ENCODE results near the gene CCDC86.

- no peak for TF ChIP-seq CTCF (IDR thresholded peaks at IDR 0.05)
- no peak for TF ChIP-seq EP300 (IDR thresholded peaks at IDR 0.05)
- TF ChIP-seq POLR2A (IDR thresholded peaks at IDR 0.05), result no peak
- TF ChIP-seq POLR2AphosphoS5 (IDR thresholded peaks at IDR 0.05), result no peak
Measured at GRCh38 chr11:60891103-60891741, 49.3 kb downstream of the CCDC86 start.
